Stimulated activated CD4-positive, alpha-beta T cell treated with anti-CD3 and anti-CD28 coated beads, Interleukin-4, amount 100 ng/mL, for 4 hours (primary cell): ENCODE data around the gene DEFB124.
"Not testable (repeated sequence)": the region's sequence is repeated elsewhere in the genome, so short reads cannot be mapped to it uniquely, and the experiment has no call there.

Source experiments
- DNase-seq, 2 experiments: peaks; one replicate each; pipeline ENCODE4 v3.0.0-alpha.2; 2020

DEFB124 gene

GRCh38 chr20:31485450-31486339, 10.8 kb upstream of the DEFB124 start:
- DNase-seq = no peak

DNA sequence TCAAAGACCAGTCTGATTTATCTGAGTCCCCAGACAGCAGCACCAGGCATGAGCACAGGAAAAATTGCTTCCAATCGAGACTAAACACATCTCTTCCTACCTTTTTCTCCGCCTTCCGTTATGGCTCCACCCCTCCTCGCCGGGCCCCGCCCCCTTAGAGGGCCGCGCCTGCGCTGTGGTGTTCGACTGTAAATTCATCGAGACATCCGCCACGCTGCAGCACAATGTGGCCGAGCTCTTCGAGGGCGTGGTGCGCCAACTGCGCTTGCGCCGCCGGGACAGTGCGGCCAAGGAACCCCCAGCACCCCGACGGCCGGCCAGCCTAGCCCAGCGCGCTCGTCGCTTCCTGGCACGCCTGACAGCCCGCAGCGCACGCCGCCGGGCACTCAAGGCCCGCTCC, 9.1 kb upstream of the DEFB124 start:
- no peak for DNase-seq

- DNase-seq = no peak
Measured at GRCh38 chr20:31476643-31477215, 1.8 kb upstream of the DEFB124 start.

DNA sequence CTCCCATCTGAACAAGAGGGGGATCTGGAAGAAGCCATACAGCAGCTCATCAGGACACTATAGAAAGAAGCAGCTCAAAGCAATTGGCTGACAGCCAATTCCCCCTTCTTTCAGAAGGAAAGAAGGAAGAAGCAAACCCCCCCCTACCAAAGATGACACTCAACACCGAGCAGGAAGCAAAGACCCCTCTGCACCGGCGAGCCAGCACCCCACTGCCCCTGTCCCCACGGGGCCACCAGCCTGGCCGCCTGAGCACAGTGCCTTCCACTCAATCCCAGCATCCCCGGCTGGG, 1.3 kb upstream of the DEFB124 start:
- DNase-seq = no peak

- DNase-seq = no peak
Measured at GRCh38 chr20:31475472-31476293, 756 bp upstream of the DEFB124 start.

DNA sequence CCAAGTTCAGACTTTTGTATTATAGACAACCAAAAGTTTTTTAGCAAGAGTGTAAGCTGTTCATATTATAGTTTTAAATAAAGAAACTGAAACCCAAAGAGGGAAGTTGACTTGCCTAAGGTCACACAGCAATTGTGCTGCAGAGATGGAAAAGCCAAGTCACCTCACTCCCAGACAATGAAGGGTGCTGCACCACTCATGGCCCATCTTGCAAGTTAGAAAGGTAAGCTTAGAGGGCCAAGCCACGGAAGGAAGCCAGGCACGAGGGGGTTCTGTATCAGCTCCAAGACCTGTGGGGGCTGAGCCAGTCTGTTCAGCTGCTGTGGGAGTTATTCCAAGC, 860 bp downstream of the DEFB124 start:
- no peak for DNase-seq

- no peak for DNase-seq
Measured at GRCh38 chr20:31473331-31474096, 1.4 kb downstream of the DEFB124 start.

DNA sequence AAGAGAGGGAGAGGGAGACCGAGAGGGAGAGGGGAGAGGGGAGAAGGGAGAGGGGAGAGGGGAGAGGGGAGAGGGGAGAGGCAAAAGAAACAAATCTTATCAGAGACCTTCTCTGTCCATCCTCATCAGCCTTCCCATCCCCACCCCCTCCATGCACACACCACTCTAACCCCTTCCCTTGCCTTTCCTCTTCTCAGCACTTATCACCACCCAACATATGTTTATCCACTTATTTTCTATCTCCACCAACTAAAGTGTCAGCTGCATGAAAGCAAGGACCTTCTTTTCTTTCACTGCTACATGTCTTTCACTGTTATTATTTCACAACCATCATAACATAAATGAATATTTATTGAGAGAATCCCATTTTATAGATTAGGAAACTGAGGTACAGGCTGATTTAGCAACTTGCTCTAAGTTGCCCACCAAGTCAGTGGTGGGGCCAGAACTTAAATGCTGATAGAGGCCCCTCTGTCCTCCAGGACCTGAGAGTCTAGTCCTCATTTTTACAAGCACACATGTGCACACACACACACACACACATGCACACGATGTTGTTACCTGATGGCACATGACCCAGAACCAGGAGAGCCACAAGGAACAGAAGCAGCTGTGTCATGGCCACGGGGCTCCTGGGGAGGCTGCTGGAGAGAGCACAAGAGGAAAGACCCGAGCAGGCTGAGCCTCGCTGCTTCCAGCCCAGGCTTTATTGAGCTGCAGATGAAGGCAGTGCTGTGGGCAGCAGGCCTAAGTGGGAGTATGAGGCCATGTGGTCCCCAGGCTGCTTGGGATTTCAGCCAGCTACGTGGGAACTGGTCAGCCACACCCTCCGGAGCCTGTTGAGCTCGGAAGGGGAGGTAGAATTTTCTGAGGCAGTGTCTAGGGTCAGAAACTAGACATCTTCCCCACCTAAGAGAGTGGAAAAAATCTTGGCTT, 2.3 kb downstream of the DEFB124 start:
- no peak for DNase-seq

- not testable (repeated sequence) for DNase-seq
Measured at GRCh38 chr20:31470946-31471345, 4.0 kb downstream of the DEFB124 start.

DNA sequence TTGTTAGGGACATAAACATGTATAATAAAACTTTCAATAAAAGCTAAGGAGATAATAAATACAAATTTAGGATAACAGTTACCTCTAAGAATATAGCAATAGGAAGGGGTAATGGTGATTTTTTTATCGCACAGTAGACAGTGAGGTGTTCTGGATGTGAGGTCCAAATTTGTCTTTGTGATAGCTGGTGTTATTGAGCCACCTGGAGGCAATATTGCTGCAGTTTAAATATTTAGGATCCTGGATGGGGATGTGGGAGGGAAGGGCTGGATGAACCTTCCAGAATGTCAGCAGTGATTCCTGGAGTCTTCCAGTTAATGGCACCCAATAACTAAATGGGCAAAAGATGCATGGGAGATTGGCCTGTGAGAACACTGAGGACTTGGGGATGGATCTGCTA, 20.6 kb downstream of the DEFB124 start:
- DNase-seq = no peak

DNA sequence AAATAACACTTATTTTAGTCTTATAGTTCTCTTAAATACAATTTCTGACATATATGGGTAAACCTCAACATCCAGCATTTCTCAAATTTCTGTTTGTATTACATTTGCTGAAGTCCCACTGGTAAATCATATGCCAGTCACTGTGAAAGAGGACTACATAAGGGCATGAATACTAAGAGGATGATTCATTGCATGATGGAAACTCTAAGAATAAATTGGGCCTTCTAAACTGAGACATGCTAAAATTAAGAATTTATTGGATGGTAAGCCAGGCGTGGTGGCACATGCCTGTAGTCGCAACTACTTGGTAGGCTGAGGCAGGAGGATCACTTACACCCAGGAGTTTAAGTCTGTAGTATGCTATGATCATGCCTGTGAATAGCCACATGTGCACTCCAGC, 22.4 kb downstream of the DEFB124 start:
- DNase-seq = no peak

DNA sequence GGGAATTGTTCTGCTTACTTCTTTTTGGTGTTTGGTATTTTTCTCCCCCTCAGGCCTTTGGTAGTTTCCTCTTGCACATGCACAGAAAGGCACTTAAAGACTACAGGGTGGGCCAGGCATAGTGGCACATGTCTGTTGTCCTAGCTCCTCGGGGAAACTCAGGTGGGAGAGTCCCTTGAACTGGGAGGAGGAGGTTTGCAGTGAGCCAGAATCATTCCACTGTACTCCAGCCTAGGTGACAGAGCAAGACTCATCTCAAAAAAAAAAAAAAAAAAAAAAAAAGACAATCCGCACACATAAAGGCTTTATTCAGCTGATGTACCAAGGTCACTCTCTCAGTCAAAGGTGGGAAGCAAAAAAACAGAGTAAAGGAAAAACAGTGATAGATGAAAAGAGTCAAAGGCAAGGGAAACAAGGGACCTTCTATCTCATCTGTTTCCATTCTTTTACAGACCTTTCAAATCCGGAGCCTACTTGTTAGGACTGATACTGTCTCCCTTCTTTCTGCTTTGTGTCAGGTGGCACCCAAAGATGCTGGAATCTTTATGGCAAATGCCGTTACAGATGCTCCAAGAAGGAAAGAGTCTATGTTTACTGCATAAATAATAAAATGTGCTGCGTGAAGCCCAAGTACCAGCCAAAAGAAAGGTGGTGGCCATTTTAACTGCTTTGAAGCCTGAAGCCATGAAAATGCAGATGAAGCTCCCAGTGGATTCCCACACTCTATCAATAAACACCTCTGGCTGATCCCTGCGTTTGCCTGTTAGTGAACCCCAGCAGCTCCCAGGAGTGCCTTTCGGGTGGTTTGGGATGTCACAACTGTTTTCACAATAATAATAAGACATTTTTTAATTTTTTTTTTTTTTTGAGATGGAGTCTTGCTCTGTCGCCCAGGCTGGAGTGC, 25.2 kb downstream of the DEFB124 start:
- no peak for DNase-seq

- DNase-seq = no peak
Measured at GRCh38 chr20:31446084-31446819, 28.7 kb downstream of the DEFB124 start.

DNA sequence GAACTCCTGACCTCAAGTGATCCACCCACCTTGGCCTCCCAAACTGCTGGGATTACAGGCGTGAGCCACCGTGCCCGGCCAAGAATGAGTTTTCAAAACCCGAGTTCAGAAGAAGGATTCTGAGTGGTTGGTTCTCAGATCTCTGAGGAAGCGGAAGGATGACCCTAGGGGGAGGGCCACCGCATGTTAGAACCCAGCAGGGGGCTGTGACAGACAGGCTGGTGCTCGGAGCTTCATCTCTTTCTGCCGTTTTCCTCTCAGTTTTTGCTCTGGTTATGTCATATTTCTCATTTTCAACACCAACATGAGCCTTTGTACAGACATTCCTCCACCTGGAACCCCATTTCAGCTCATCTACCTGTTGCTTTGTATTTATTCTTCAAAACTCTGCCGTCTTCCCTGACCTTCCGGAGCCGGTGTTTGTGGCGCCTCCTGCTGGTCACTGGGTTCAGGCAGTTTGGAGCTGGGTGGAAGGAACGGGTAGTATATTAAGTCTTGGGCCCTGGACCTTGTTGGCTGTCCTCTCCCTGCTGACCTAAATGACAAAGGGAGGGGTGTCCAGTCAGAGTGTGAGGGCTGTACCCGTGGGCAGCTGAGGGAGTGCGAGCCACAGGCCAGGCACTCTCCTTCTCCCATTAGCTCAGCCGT, 34.8 kb downstream of the DEFB124 start, which contains the start of gene DEFB123:
Gene DEFB123, plus strand, starts transcription at position 621 of the 648 bp plus-strand sequence. CDS start 67 bp downstream, outside the sequence.
- peak in 1 of 2 experiments; percentile 3 for DNase-seq

GRCh38 chr20:31430568-31431115, 44.3 kb downstream of the DEFB124 start:
- no peak for DNase-seq

DNA sequence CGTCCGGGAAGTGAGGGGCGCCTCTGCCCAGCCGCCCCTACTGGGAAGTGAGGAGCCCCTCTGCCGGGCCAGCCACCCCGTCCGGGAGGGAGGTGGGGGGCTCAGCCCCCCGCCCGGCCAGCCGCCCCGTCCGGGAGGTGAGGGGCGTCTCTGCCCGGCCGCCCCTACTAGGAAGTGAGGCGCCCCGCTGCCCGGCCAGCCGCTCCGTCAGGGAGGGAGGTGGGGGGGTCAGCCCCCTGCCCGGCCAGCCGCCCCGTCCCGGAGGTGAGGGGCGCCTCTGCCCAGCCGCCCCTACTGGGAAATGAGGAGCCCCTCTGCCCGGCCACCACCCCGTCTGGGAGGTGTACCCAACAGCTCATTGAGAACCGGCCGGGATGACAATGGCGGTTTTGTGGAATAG, 47.4 kb downstream of the DEFB124 start:
- not testable (repeated sequence) for DNase-seq

GRCh38 chr20:31426891-31427551, 47.9 kb downstream of the DEFB124 start:
- not testable (repeated sequence) for DNase-seq

GRCh38 chr20:31425797-31426196, 49.1 kb downstream of the DEFB124 start:
- no peak for DNase-seq

GRCh38 chr20:31418307-31418706, 56.6 kb downstream of the DEFB124 start:
- no peak for DNase-seq
